ENCODE measurements around the gene ODAPH.

- TF ChIP-seq CTCF (conservative IDR thresholded peaks at IDR 0.05 in 1 of 2, IDR thresholded peaks at IDR 0.05 in 1 of 2; ENCODE audit: low read depth in 1 of 2, low read length in 2 of 2), result no peak
- no peak for TF ChIP-seq EZH2 (IDR thresholded peaks at IDR 0.05; ENCODE audit: low read length, missing control alignments)
Observed at GRCh38 chr4:75516144-75516543, 39.7 kb upstream of the ODAPH start.
